ENCODE data around the gene COQ10B.
A peak's percentile ranks its signal among the peaks of the same experiment; 100 is the strongest.

- TF ChIP-seq CTCF (IDR thresholded peaks at IDR 0.05) = no peak
- TF ChIP-seq ATF1 (CRISPR knock-in tag; IDR thresholded peaks at IDR 0.05) = peak; percentile 61; the same call in 1 of the 2 replicates
- no peak for TF ChIP-seq FOXJ3 (CRISPR knock-in tag; IDR thresholded peaks at IDR 0.05; ENCODE audit: borderline replicate concordance)
- peak; percentile 98 for TF ChIP-seq ZNF232 (CRISPR knock-in tag; IDR thresholded peaks at IDR 0.05)
- TF ChIP-seq RORB (CRISPR knock-in tag; IDR thresholded peaks at IDR 0.05) = no peak
- peak; percentile 100 for TF ChIP-seq SP1 (CRISPR knock-in tag; conservative IDR thresholded peaks at IDR 0.05)
- TF ChIP-seq NFE2L1 (CRISPR knock-in tag; IDR thresholded peaks at IDR 0.05) = peak; percentile 81
- no peak for TF ChIP-seq ATF6 (CRISPR knock-in tag; IDR thresholded peaks at IDR 0.05)
- TF ChIP-seq NR3C1 (CRISPR knock-in tag; conservative IDR thresholded peaks at IDR 0.05; ENCODE audit: low read depth) = no peak
Measured at GRCh38 chr2:197499594-197500502, 46.5 kb downstream of the COQ10B start, which contains the start of the genes HSPD1 and HSPE1.

All from WTC11 (cell line).